ENCODE measurements around the gene GRID2. TPM values are rescaled to one million over a fixed set of nuclear protein-coding genes. Genes with fewer than 3 reads are reported as not detected.

GRID2 gene
- total RNA-seq, 1 experiment from 2014 or later: not detected

GRCh38 chr4:93648258-93648657, 1344.5 kb downstream of the GRID2 start:
- H3K27me3 Mint-ChIP-seq (ENCODE audit: insufficient read depth, unreplicated experiment): peaks cover 5% of the 10 kb centered on the region
- BruUV-seq (replicated peaks): no TSS peak
- H3K9me3 ChIP-seq: no peaks in the 10 kb centered on the region
- intact Hi-C loops (cut with micrococcal nuclease; ENCODE audit: unreplicated experiment): no loop called here
- TF ChIP-seq CTCF (IDR thresholded peaks at IDR 0.05; ENCODE audit: insufficient read depth in 1 of 2, low read depth in 1 of 2, low read length in 1 of 2, severe bottlenecking in 1 of 2, unreplicated experiment in 1 of 2): no peak
- no peak overlapping the region for H3K4me3 ChIP-seq (ENCODE audit: low read depth, low read length)
- no peaks in the 10 kb centered on the region for H3K4me1 Mint-ChIP-seq (ENCODE audit: low read depth, unreplicated experiment)
- no peaks in the 10 kb centered on the region for H3K36me3 Mint-ChIP-seq (ENCODE audit: insufficient read depth, unreplicated experiment)
- CTCF ChIA-PET: no interaction called here
- POLR2A ChIA-PET: no interaction called here
- H3K4me3 Mint-ChIP-seq (ENCODE audit: unreplicated experiment): no peak overlapping the region
- no peaks in the 10 kb centered on the region for H3K36me3 ChIP-seq (ENCODE audit: control insufficient read depth, insufficient read depth, low read length)
- no peak for DNase-seq
- H3K27me3 ChIP-seq (replicated peaks; ENCODE audit: control insufficient read depth, insufficient read depth, low read length): no peaks in the 10 kb centered on the region
- H3K9me3 Mint-ChIP-seq (ENCODE audit: unreplicated experiment): no peaks in the 10 kb centered on the region
- H3K27ac Mint-ChIP-seq (ENCODE audit: unreplicated experiment): no peak overlapping the region
- no peaks in the 10 kb centered on the region for H3K4me1 ChIP-seq

GRCh38 chr4:93649828-93650227, 1346.1 kb downstream of the GRID2 start:
- ChIA-PET POLR2A (no interaction called here), CTCF (no interaction called here)
- TF ChIP-seq CTCF (IDR thresholded peaks at IDR 0.05; ENCODE audit: insufficient read depth in 1 of 2, low read depth in 1 of 2, low read length in 1 of 2, severe bottlenecking in 1 of 2, unreplicated experiment in 1 of 2): no peak
- DNase-seq: no peak
- no peaks in the 10 kb centered on the region for H3K9me3 ChIP-seq
- Mint-ChIP-seq H3K27me3 (ENCODE audit: insufficient read depth, unreplicated experiment) (peaks cover 5% of the 10 kb centered on the region), H3K36me3 (ENCODE audit: insufficient read depth, unreplicated experiment) (no peaks in the 10 kb centered on the region), H3K4me1 (ENCODE audit: low read depth, unreplicated experiment) (no peaks in the 10 kb centered on the region), H3K27ac (ENCODE audit: unreplicated experiment) (no peak overlapping the region), H3K9me3 (ENCODE audit: unreplicated experiment) (no peaks in the 10 kb centered on the region), H3K4me3 (ENCODE audit: unreplicated experiment) (no peak overlapping the region)
- H3K4me1 ChIP-seq: no peaks in the 10 kb centered on the region
- intact Hi-C loops (cut with micrococcal nuclease; ENCODE audit: unreplicated experiment): no loop called here
- no peaks in the 10 kb centered on the region for H3K36me3 ChIP-seq (ENCODE audit: control insufficient read depth, insufficient read depth, low read length)
- no peaks in the 10 kb centered on the region for H3K27me3 ChIP-seq (replicated peaks; ENCODE audit: control insufficient read depth, insufficient read depth, low read length)
- no peak overlapping the region for H3K4me3 ChIP-seq (ENCODE audit: low read depth, low read length)
- BruUV-seq (replicated peaks): no TSS peak

GRCh38 chr4:93654211-93654610, 1350.4 kb downstream of the GRID2 start:
- H3K27me3 ChIP-seq (replicated peaks; ENCODE audit: control insufficient read depth, insufficient read depth, low read length): no peaks in the 10 kb centered on the region
- intact Hi-C loops (cut with micrococcal nuclease; ENCODE audit: unreplicated experiment): no loop called here
- H3K36me3 Mint-ChIP-seq (ENCODE audit: insufficient read depth, unreplicated experiment): no peaks in the 10 kb centered on the region
- ChIA-PET POLR2A (no interaction called here), CTCF (no interaction called here)
- H3K27me3 Mint-ChIP-seq (ENCODE audit: insufficient read depth, unreplicated experiment): no peaks in the 10 kb centered on the region
- no peak overlapping the region for H3K27ac Mint-ChIP-seq (ENCODE audit: unreplicated experiment)
- no peaks in the 10 kb centered on the region for H3K4me1 ChIP-seq
- no peaks in the 10 kb centered on the region for H3K36me3 ChIP-seq (ENCODE audit: control insufficient read depth, insufficient read depth, low read length)
- no peaks in the 10 kb centered on the region for H3K4me1 Mint-ChIP-seq (ENCODE audit: low read depth, unreplicated experiment)
- H3K9me3 Mint-ChIP-seq (ENCODE audit: unreplicated experiment): no peaks in the 10 kb centered on the region
- no TSS peak for BruUV-seq (replicated peaks)
- TF ChIP-seq CTCF (IDR thresholded peaks at IDR 0.05; ENCODE audit: insufficient read depth in 1 of 2, low read depth in 1 of 2, low read length in 1 of 2, severe bottlenecking in 1 of 2, unreplicated experiment in 1 of 2): no peak
- no peak overlapping the region for H3K4me3 Mint-ChIP-seq (ENCODE audit: unreplicated experiment)
- no peak overlapping the region for H3K4me3 ChIP-seq (ENCODE audit: low read depth, low read length)
- no peak for DNase-seq
- H3K9me3 ChIP-seq: no peaks in the 10 kb centered on the region
